ENCODE results near the gene NDC1.

- TF ChIP-seq, protein P1, sequence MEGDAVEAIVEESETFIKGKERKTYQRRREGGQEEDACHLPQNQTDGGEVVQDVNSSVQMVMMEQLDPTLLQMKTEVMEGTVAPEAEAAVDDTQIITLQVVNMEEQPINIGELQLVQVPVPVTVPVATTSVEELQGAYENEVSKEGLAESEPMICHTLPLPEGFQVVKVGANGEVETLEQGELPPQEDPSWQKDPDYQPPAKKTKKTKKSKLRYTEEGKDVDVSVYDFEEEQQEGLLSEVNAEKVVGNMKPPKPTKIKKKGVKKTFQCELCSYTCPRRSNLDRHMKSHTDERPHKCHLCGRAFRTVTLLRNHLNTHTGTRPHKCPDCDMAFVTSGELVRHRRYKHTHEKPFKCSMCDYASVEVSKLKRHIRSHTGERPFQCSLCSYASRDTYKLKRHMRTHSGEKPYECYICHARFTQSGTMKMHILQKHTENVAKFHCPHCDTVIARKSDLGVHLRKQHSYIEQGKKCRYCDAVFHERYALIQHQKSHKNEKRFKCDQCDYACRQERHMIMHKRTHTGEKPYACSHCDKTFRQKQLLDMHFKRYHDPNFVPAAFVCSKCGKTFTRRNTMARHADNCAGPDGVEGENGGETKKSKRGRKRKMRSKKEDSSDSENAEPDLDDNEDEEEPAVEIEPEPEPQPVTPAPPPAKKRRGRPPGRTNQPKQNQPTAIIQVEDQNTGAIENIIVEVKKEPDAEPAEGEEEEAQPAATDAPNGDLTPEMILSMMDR (IDR thresholded peaks at IDR 0.05), result no peak
- no peak for TF ChIP-seq EZH2phosphoT487 (IDR thresholded peaks at IDR 0.05)
These were observed 18.7 kb downstream of the NDC1 start for GRCh38 chr1:53819387-53819786.
